Uterus (tissue), 4 donors: ENCODE results near the gene UGGT2. TPM values are rescaled to one million over a fixed set of nuclear protein-coding genes. Genes with fewer than 3 reads are reported as not detected.

Source experiments
- DNase-seq, 2 donors: peaks; one replicate each; pipeline ENCODE4 v3.0.0-alpha.2; 2019 to 2020
- H3K27ac ChIP-seq, 2 donors: fragments of 200-600 bp; sonication (generic); 1 replicate in 1 of 2; 2 replicates in 1 of 2; pipeline ENCODE4 v1.5.1; 2016 to 2018
- H3K27me3 ChIP-seq, 2 donors: fragments of 200-600 bp; sonication (generic); one replicate each; pipeline ENCODE4 v1.5.1; 2018 to 2019; ENCODE audit warnings: control low read depth in 1 of 2
- H3K36me3 ChIP-seq, 2 donors: fragments of 200-600 bp; sonication (generic); one replicate each; pipeline ENCODE4 v1.5.1; 2019; ENCODE audit warnings: control low read depth in 1 of 2
- H3K4me1 ChIP-seq, 2 donors: fragments of 200-600 bp; sonication (generic); one replicate each; pipeline ENCODE4 v1.5.1; 2018 to 2019; ENCODE audit warnings: control low read depth in 1 of 2
- H3K4me3 ChIP-seq, 2 donors: fragments of 200-600 bp; sonication (generic); 1 replicate in 1 of 2; 2 replicates in 1 of 2; pipeline ENCODE4 v1.5.1; 2018 to 2019; ENCODE audit warnings: mild to moderate bottlenecking in 1 of 2
- H3K9me3 ChIP-seq, 2 donors: fragments of 200-600 bp; sonication (generic); one replicate each; pipeline ENCODE4 v1.5.1; 2019; ENCODE audit warnings: control low read depth in 1 of 2
- POLR2A ChIP-seq, 2 donors: fragments of 450-650 bp; IDR thresholded peaks; one replicate each; pipeline ENCODE4 v1.6.1; 2016; ENCODE audit warnings: antibody characterized with exemption in 2 of 2, mild to moderate bottlenecking in 1 of 2, moderate library complexity in 1 of 2
- intact Hi-C: fragments of 100-400 bp; cut with DNase I; formaldehyde crosslinking; loops from one replicate; pipeline ENCODE4 v1.15.1; 2023; ENCODE audit warnings: low total_unique reads
- total RNA-seq, 4 donors: library from RNA; depleted of rRNA in 3 of 4; stranded (reverse); fragments of >200 nt in 3 of 4; gene quantifications; one replicate each; pipeline versions ENCODE4 v1.1.0 to v1.2.4, GENCODE V29; 2014 to 2023
- TF ChIP-seq, protein P1 (sequence below), 4 experiments: fragments of 200-600 bp in 2 of 4; fragments of 450-650 bp in 2 of 4; sonication (generic) in 2 of 4; IDR thresholded peaks; one replicate each; pipeline ENCODE4 v1.5.1; 2016 to 2019; ENCODE audit warnings: antibody characterized with exemption in 4 of 4, mild to moderate bottlenecking in 2 of 4, moderate library complexity in 1 of 4
- donor health status: DM: yes; HTN: yes; CAD: no.

Gene UGGT2
- total RNA-seq, 4 donors from 2014 or later: 33.5 to 171 (median 116) TPM

DNA sequence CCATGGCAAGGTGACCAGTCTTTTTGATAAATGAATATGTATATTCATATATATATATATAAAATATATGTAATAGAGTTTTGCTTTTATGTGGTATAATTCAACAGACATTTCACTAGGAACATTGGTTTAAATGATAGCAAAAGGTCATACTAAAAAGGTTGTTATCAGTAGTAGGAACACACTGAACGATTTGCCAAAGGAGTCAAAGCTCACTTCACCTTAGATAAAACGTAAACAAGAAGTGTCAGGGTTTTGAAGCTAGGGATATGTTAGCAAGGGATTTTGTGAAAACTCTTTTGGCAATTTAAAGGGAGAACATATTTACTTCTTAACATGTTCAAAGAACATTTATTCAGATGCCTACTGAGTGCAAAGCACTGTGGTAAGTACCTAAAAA lies 28.7 kb upstream of the UGGT2 start:
- DNase-seq: no peak
- Histone ChIP-seq H3K27ac (no peak overlapping the region), H3K36me3 (no peaks in the 10 kb centered on the region), H3K4me3 (no peak overlapping the region), H3K4me1 (no peaks in the 10 kb centered on the region), H3K9me3 (no peaks in the 10 kb centered on the region), H3K27me3 (no peaks in the 10 kb centered on the region)
- intact Hi-C loops: no loop called here
- TF ChIP-seq, protein P1, sequence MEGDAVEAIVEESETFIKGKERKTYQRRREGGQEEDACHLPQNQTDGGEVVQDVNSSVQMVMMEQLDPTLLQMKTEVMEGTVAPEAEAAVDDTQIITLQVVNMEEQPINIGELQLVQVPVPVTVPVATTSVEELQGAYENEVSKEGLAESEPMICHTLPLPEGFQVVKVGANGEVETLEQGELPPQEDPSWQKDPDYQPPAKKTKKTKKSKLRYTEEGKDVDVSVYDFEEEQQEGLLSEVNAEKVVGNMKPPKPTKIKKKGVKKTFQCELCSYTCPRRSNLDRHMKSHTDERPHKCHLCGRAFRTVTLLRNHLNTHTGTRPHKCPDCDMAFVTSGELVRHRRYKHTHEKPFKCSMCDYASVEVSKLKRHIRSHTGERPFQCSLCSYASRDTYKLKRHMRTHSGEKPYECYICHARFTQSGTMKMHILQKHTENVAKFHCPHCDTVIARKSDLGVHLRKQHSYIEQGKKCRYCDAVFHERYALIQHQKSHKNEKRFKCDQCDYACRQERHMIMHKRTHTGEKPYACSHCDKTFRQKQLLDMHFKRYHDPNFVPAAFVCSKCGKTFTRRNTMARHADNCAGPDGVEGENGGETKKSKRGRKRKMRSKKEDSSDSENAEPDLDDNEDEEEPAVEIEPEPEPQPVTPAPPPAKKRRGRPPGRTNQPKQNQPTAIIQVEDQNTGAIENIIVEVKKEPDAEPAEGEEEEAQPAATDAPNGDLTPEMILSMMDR (IDR thresholded peaks at IDR 0.05): no peak
- no peak for TF ChIP-seq POLR2A (IDR thresholded peaks at IDR 0.05)

DNA sequence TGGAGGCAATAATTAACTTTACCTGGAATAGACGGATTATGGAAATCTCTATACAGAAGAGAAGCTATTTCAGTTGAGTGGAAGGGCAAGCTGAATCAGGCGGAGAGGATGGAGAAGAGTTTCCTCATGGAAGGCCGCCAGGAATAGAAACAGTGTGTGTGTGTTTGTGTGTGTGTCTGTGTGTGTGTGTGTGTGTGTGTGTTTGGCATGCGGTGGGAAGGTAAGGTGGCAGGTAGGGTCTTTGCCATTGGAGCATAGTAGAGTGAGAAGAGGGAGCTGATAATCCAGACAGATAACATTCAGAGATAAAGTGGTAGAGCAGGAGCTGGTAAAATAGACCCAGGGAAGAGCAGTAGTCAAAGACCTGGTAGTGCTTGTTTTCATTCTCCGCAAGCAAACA lies 27.5 kb upstream of the UGGT2 start:
- intact Hi-C loops: no loop called here
- no peaks in the 10 kb centered on the region for H3K36me3 ChIP-seq
- no peaks in the 10 kb centered on the region for H3K4me1 ChIP-seq
- no peak overlapping the region for H3K4me3 ChIP-seq
- TF ChIP-seq POLR2A (IDR thresholded peaks at IDR 0.05): no peak
- TF ChIP-seq, protein P1 (IDR thresholded peaks at IDR 0.05): no peak
- no peaks in the 10 kb centered on the region for H3K27me3 ChIP-seq
- DNase-seq: no peak
- no peaks in the 10 kb centered on the region for H3K9me3 ChIP-seq
- H3K27ac ChIP-seq: no peak overlapping the region

DNA sequence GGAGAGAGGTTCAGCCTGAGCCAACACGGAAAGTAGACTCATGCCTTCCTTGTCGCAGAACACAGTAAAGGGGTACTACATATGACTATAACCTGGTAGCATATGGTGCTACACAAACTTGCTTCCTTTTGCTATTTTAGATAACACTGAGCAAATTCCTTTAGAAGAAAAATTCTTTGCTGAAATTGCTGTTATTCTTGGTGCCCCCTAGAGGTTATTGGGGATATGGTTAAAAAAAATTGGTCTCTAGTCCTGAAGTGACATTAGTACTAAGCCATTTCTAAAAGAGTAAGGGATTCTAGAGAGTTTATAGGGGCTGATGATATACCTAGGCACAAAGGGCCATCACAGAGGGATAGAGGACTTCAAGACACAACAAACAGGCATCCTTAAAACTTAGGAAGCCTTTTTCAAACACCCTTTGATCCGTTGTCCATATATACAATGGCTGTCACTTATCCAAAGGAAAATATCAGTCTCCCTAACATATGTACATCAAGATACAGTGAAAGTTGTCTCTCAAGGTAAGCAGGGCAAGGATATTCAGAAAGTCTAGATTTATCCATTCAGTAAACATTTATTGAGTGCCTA lies 22.8 kb upstream of the UGGT2 start:
- Histone ChIP-seq H3K9me3 (no peaks in the 10 kb centered on the region), H3K4me1 (no peaks in the 10 kb centered on the region), H3K36me3 (no peaks in the 10 kb centered on the region), H3K4me3 (no peak overlapping the region), H3K27me3 (no peaks in the 10 kb centered on the region), H3K27ac (no peak overlapping the region)
- intact Hi-C loops: no loop called here
- no peak for DNase-seq
- TF ChIP-seq, protein P1 (IDR thresholded peaks at IDR 0.05): peak in 2 of 4 experiments; percentile 17 to 25
- TF ChIP-seq POLR2A (IDR thresholded peaks at IDR 0.05): no peak

DNA sequence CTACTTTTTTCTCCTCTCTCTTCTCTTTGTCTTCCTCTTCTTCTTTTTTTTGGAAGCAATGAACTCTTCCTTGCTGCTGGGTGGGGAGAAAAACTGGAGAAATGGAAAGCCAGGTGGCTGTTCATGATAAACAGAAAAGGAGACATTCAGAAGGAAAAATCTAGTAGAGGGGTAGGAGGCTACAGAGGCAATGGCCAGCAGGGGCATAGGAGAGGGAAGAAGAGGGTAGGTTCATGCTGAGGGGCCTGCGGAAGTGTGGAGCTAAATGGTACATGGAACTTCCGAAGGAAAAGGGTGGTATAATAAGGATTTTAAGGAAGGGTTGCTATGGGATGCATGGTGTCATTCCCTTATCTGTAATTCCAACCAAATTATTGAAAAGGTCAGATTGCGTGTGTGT lies 19.2 kb upstream of the UGGT2 start:
- Histone ChIP-seq H3K4me3 (no peak overlapping the region), H3K9me3 (no peaks in the 10 kb centered on the region), H3K27ac (no peak overlapping the region), H3K4me1 (no peaks in the 10 kb centered on the region), H3K36me3 (no peaks in the 10 kb centered on the region), H3K27me3 (no peaks in the 10 kb centered on the region)
- TF ChIP-seq, protein P1 (IDR thresholded peaks at IDR 0.05): no peak
- no peak for TF ChIP-seq POLR2A (IDR thresholded peaks at IDR 0.05)
- intact Hi-C loops: no loop called here
- DNase-seq: no peak

DNA sequence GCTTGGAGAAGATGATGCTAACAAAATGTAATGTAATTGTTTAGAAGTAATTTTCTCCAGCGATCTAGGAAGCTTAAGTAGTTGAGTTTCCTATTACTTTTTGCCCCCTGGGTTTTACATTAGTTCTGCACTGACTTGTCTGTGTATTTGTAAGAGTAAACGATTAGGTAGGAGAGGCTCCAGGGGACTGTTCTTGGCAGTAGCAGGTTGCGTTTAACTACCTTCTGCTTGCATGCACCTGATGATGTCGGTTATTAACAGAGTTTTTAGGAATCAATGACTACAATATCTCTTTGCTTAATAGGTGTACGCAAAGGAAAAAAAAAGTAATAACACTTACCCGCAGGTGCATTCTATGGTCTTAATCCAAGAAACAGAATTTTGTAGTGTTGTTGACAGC lies 18.3 kb upstream of the UGGT2 start:
- TF ChIP-seq POLR2A (IDR thresholded peaks at IDR 0.05): no peak
- TF ChIP-seq, protein P1 (IDR thresholded peaks at IDR 0.05): no peak
- DNase-seq: no peak

More for the DNA sequence above, 18.3 kb upstream of the UGGT2 start:
- intact Hi-C loops: no loop called here
- H3K9me3 ChIP-seq: no peaks in the 10 kb centered on the region
- H3K4me3 ChIP-seq: no peak overlapping the region
- no peaks in the 10 kb centered on the region for H3K36me3 ChIP-seq
- H3K27me3 ChIP-seq: no peaks in the 10 kb centered on the region
- no peak overlapping the region for H3K27ac ChIP-seq
- no peaks in the 10 kb centered on the region for H3K4me1 ChIP-seq
